K562 (cell line): Measurements from ENCODE around the gene TTC33. TPM values are rescaled to one million over a fixed set of nuclear protein-coding genes. Genes with fewer than 3 reads are reported as not detected.

ENCODE experiments used
- FOXO4 ChIP-seq: fragments of 450-650 bp; formaldehyde crosslinking; IDR thresholded peaks from 2 replicates; pipeline ENCODE4 v1.4.0; 2020; ENCODE audit warnings: mild to moderate bottlenecking, moderate library complexity
- MIER1 ChIP-seq: fragments of 450-650 bp; IDR thresholded peaks from 2 replicates; pipeline ENCODE4 v1.6.1; 2016; ENCODE audit warnings: antibody characterized with exemption, mild to moderate bottlenecking, low read depth
- NR3C1 ChIP-seq: sonication (generic); formaldehyde crosslinking; IDR thresholded peaks from 2 replicates; pipeline ENCODE4 v1.8.1; 2022; ENCODE audit warnings: missing genetic modification reagents
- OTX1 ChIP-seq: fragments of 450-650 bp; formaldehyde crosslinking; IDR thresholded peaks from 2 replicates; pipeline ENCODE4 v1.4.0; 2022; ENCODE audit warnings: mild to moderate bottlenecking
- THRAP3 ChIP-seq: fragments of 450-650 bp; IDR thresholded peaks from 2 replicates; pipeline ENCODE4 v1.6.1; 2016; ENCODE audit warnings: mild to moderate bottlenecking, inconsistent platforms, borderline replicate concordance
- UBTF ChIP-seq, 2 experiments: IDR thresholded peaks; 2 replicates each; pipeline ENCODE4 v1.6.1; 2012; ENCODE audit warnings: improper control_type of control experiment in 2 of 2, low read depth in 2 of 2, low read length in 2 of 2, borderline replicate concordance in 1 of 2
- ZNF668 ChIP-seq: fragments of 250-450 bp; sonication (Bioruptor Pico); IDR thresholded peaks from 2 replicates; pipeline ENCODE4 v1.8.0; 2022; ENCODE audit warnings: mild to moderate bottlenecking, inconsistent platforms
- polyA plus RNA-seq, 8 experiments: library from polyadenylated mRNA; depleted of rRNA in 4 of 8; stranded (reverse) in 5 of 8; unstranded in 3 of 8; fragments of >200 nt; fragmentation: Nextera tagmentation in 2 of 8; fragmentation: Illumina TruSeq in 1 of 8; extraction: Ambion mirVana in 2 of 8; extraction: Trizol in 1 of 8; gene quantifications; 2 replicates each; pipeline versions ENCODE4 v1.2.1 to v1.2.3, GENCODE V29; 2011 to 2014; ENCODE audit warnings: inconsistent platforms in 1 of 8, missing spikeins in 1 of 8
- total RNA-seq, 7 experiments: library from RNA; depleted of rRNA in 6 of 7; stranded (reverse); fragments of >200 nt in 6 of 7; fragmentation: Illumina TruSeq in 2 of 7; extraction: Trizol in 2 of 7; gene quantifications; 2 replicates each; pipeline versions ENCODE4 v1.2.1 to v1.2.3, GENCODE V29; 2011 to 2021; ENCODE audit warnings: low replicate concordance in 1 of 7
- TF ChIP-seq, protein P1 (sequence below): fragments of 250-450 bp; sonication (Bioruptor Pico); IDR thresholded peaks from 2 replicates; pipeline ENCODE4 v1.8.0; 2021; ENCODE audit warnings: moderate library complexity, mild to moderate bottlenecking, inconsistent platforms
- TF ChIP-seq, protein P2 (sequence below): fragments of 200-400 bp; formaldehyde crosslinking; IDR thresholded peaks from 2 replicates; pipeline ENCODE4 v1.6.1; 2017; ENCODE audit warnings: mild to moderate bottlenecking, low read depth, low read length, moderate library complexity

TTC33 gene
- total and polyA plus RNA-seq, 9 of the 15 experiments (the other 6 are each of a cell fraction or from before 2014, with no cell fraction given) = 11.5 to 24.9 (median 21.1) TPM

GRCh38 chr5:40474250-40474649, 281.5 kb downstream of the TTC33 start (continued):
- TF ChIP-seq UBTF (IDR thresholded peaks at IDR 0.05; ENCODE audit: borderline replicate concordance in 1 of 2, low read depth in 2 of 2, low read length in 2 of 2) = no peak
- TF ChIP-seq ZNF668 (CRISPR knock-in tag) = no peak
- TF ChIP-seq, protein P1, sequence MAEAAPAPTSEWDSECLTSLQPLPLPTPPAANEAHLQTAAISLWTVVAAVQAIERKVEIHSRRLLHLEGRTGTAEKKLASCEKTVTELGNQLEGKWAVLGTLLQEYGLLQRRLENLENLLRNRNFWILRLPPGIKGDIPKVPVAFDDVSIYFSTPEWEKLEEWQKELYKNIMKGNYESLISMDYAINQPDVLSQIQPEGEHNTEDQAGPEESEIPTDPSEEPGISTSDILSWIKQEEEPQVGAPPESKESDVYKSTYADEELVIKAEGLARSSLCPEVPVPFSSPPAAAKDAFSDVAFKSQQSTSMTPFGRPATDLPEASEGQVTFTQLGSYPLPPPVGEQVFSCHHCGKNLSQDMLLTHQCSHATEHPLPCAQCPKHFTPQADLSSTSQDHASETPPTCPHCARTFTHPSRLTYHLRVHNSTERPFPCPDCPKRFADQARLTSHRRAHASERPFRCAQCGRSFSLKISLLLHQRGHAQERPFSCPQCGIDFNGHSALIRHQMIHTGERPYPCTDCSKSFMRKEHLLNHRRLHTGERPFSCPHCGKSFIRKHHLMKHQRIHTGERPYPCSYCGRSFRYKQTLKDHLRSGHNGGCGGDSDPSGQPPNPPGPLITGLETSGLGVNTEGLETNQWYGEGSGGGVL (CRISPR knock-in tag) = no peak
- TF ChIP-seq NR3C1 (CRISPR knock-in tag) = no peak
- TF ChIP-seq FOXO4 (CRISPR knock-in tag) = no peak
- TF ChIP-seq THRAP3 = no peak
- TF ChIP-seq MIER1 = no peak
- TF ChIP-seq OTX1 = no peak
- TF ChIP-seq, protein P2, sequence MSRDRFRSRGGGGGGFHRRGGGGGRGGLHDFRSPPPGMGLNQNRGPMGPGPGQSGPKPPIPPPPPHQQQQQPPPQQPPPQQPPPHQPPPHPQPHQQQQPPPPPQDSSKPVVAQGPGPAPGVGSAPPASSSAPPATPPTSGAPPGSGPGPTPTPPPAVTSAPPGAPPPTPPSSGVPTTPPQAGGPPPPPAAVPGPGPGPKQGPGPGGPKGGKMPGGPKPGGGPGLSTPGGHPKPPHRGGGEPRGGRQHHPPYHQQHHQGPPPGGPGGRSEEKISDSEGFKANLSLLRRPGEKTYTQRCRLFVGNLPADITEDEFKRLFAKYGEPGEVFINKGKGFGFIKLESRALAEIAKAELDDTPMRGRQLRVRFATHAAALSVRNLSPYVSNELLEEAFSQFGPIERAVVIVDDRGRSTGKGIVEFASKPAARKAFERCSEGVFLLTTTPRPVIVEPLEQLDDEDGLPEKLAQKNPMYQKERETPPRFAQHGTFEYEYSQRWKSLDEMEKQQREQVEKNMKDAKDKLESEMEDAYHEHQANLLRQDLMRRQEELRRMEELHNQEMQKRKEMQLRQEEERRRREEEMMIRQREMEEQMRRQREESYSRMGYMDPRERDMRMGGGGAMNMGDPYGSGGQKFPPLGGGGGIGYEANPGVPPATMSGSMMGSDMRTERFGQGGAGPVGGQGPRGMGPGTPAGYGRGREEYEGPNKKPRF = no peak
